Breast epithelium (tissue), 3 donors: ENCODE measurements around the gene FOXC2.

Experiments used
- CTCF ChIP-seq, 3 donors: fragments of 450-650 bp; IDR thresholded peaks; one replicate each; pipeline ENCODE4 v1.5.1; 2016 to 2017; ENCODE audit warnings: antibody characterized with exemption in 3 of 3, mild to moderate bottlenecking in 3 of 3, moderate library complexity in 3 of 3
- POLR2A ChIP-seq: fragments of 450-650 bp; IDR thresholded peaks from one replicate; pipeline ENCODE4 v1.6.1; 2016; ENCODE audit warnings: antibody characterized with exemption, mild to moderate bottlenecking, moderate library complexity

GRCh38 chr16:86550281-86550680 lies 16.3 kb upstream of the FOXC2 start:
- TF ChIP-seq CTCF (IDR thresholded peaks at IDR 0.05) = no peak
- no peak for TF ChIP-seq POLR2A
